C4-2B (cell line): ENCODE data around the gene ARHGEF4.

Experiments used
- CTCF ChIP-seq: fragments of 450-650 bp; conservative IDR thresholded peaks from 2 replicates; pipeline ENCODE4 v1.5.1; 2017; ENCODE audit warnings: mild to moderate bottlenecking
- ZFX ChIP-seq: fragments of 450-650 bp; IDR thresholded peaks from 2 replicates; pipeline ENCODE4 v1.6.1; 2017

- TF ChIP-seq CTCF, result no peak
- TF ChIP-seq ZFX, result no peak
These were observed 180.4 kb downstream of the ARHGEF4 start for GRCh38 chr2:131016826-131017741.
